Right lobe of liver (tissue), 6 donors: Measurements from ENCODE around the gene PRR36. TPM values are rescaled to one million over a fixed set of nuclear protein-coding genes. Genes with fewer than 3 reads are reported as not detected.

Source experiments
- ATAC-seq, 4 donors: fragments of 200-7000 bp; cut with Tn5 transposase; one replicate each; pipeline ENCODE4 v1.9.1; 2020; ENCODE audit warnings: mild to moderate bottlenecking in 4 of 4, moderate library complexity in 4 of 4
- DNase-seq, 3 donors: peaks; one replicate each; pipeline ENCODE4 v3.0.0-alpha.2; 2020
- H3K27ac ChIP-seq, 3 donors: fragments of 200-600 bp; one replicate each; pipeline ENCODE4 v1.8.0; 2022
- H3K27me3 ChIP-seq, 2 donors: fragments of 200-600 bp; one replicate each; pipeline ENCODE4 v1.8.0; 2022
- H3K36me3 ChIP-seq, 4 donors: fragments of 200-600 bp; sonication (generic) in 1 of 4; one replicate each; pipeline versions ENCODE4 v1.5.1 to v1.8.0; 2017 to 2022; ENCODE audit warnings: control low read depth in 1 of 4
- H3K4me1 ChIP-seq, 4 donors: fragments of 200-600 bp; sonication (generic) in 1 of 4; one replicate each; pipeline versions ENCODE4 v1.5.1 to v1.8.0; 2017 to 2022; ENCODE audit warnings: control low read depth in 1 of 4
- H3K4me3 ChIP-seq, 3 donors: fragments of 200-600 bp; one replicate each; pipeline ENCODE4 v1.8.0; 2022
- H3K9me3 ChIP-seq, 4 donors: fragments of 200-600 bp; sonication (generic) in 1 of 4; one replicate each; pipeline versions ENCODE4 v1.5.1 to v1.8.0; 2017 to 2022; ENCODE audit warnings: control low read depth in 1 of 4
- POLR2A ChIP-seq: fragments of 450-650 bp; IDR thresholded peaks from one replicate; pipeline ENCODE4 v1.6.1; 2017; ENCODE audit warnings: antibody characterized with exemption, mild to moderate bottlenecking
- WGBS: methylation state at CpG from one replicate; pipeline ENCODE4 v1.1.6; 2018; ENCODE audit warnings: low coverage, low lambda C conversion rate; ENCODE audit not compliant: insufficient coverage; ENCODE audit errors: missing lambda C conversion rate; 5-methylcytosine and 5-hydroxymethylcytosine counted together
- intact Hi-C, 2 donors: fragments of 100-400 bp; cut with DNase I; formaldehyde crosslinking; loops; one replicate each; pipeline versions ENCODE4 v1.11.2 to v1.14.1; 2022
- total RNA-seq, 6 experiments: library from RNA; depleted of rRNA in 2 of 6; stranded (reverse); fragments of >200 nt in 2 of 6; fragmentation: NEBNext Ultra II Directional in 3 of 6; extraction: Animal tissue kit (Norgen Biotek cat#: 25700) in 3 of 6; gene quantifications; one replicate each; pipeline versions ENCODE4 v1.1.0 to v1.2.4, GENCODE V29; 2016 to 2023
- TF ChIP-seq, protein P1 (sequence below), 4 donors: fragments of 200-600 bp in 3 of 4; fragments of 450-650 bp in 1 of 4; IDR thresholded peaks; one replicate each; pipeline versions ENCODE4 v1.5.1 to v1.8.0; 2016 to 2022; ENCODE audit warnings: antibody characterized with exemption in 4 of 4, mild to moderate bottlenecking in 2 of 4
- donor health status: DM: no; HTN: yes; CAD: no.
- donor health status: DM: no; HTN: no; CAD: no.
- donor health status: DM: no; HTN: no; CAD: no.
- donor health status: DM: no; HTN: yes; CAD: no.
- donor health status: DM: no; HTN: yes; CAD: no.

PRR36 gene
- total RNA-seq, 6 experiments from 2014 or later, result 0.07 to 0.37 (median 0.12) TPM; not detected in 2

DNA sequence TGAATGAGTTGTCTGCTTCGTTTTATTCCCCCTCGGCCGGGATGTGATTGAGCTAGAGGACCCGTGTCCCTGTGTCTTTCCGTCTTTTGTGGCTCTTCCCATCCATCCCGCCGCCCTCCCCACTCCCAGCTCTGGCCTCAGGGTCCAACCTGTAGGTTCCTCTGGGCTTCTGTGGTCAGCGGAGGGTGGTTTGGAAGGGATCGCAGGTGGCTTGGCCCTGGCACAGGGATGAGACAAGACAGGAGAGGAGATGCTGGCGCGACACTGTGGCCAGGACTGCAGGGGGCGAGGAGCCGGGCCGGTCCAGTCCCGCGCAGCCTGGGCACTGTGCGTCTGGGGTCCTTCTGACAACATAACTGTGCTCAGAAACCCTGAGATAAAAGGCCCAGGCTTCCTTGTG lies 42.2 kb downstream of the PRR36 start:
- intact Hi-C loops, result no loop called here
- H3K4me3 ChIP-seq, result no peak overlapping the region
- DNase-seq (peak in 1 of 3 donors; percentile 50), ATAC-seq (no peak)
- H3K4me1 ChIP-seq, result no peaks in the 10 kb centered on the region
- no peak overlapping the region for H3K27ac ChIP-seq
- no peaks in the 10 kb centered on the region for H3K27me3 ChIP-seq
- WGBS, result 88% methylated on average over 10 of the region's 17 CpGs
- no peaks in the 10 kb centered on the region for H3K9me3 ChIP-seq
- no peaks in the 10 kb centered on the region for H3K36me3 ChIP-seq
- TF ChIP-seq POLR2A, result no peak
- TF ChIP-seq, protein P1, sequence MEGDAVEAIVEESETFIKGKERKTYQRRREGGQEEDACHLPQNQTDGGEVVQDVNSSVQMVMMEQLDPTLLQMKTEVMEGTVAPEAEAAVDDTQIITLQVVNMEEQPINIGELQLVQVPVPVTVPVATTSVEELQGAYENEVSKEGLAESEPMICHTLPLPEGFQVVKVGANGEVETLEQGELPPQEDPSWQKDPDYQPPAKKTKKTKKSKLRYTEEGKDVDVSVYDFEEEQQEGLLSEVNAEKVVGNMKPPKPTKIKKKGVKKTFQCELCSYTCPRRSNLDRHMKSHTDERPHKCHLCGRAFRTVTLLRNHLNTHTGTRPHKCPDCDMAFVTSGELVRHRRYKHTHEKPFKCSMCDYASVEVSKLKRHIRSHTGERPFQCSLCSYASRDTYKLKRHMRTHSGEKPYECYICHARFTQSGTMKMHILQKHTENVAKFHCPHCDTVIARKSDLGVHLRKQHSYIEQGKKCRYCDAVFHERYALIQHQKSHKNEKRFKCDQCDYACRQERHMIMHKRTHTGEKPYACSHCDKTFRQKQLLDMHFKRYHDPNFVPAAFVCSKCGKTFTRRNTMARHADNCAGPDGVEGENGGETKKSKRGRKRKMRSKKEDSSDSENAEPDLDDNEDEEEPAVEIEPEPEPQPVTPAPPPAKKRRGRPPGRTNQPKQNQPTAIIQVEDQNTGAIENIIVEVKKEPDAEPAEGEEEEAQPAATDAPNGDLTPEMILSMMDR (IDR thresholded peaks at IDR 0.05), result no peak

GRCh38 chr19:7831452-7831851 lies 42.7 kb downstream of the PRR36 start:
- intact Hi-C loops, result no loop called here
- no peaks in the 10 kb centered on the region for H3K27me3 ChIP-seq
- ATAC-seq (no peak), DNase-seq (peak in 1 of 3 donors; percentile 42)
- H3K9me3 ChIP-seq, result no peaks in the 10 kb centered on the region
- H3K4me3 ChIP-seq, result no peak overlapping the region
- no peak overlapping the region for H3K27ac ChIP-seq
- H3K4me1 ChIP-seq, result no peaks in the 10 kb centered on the region
- 53% methylated on average over 8 of the region's 10 CpGs for WGBS
- no peak for TF ChIP-seq POLR2A
- TF ChIP-seq, protein P1 (IDR thresholded peaks at IDR 0.05), result no peak
- H3K36me3 ChIP-seq, result no peaks in the 10 kb centered on the region

DNA sequence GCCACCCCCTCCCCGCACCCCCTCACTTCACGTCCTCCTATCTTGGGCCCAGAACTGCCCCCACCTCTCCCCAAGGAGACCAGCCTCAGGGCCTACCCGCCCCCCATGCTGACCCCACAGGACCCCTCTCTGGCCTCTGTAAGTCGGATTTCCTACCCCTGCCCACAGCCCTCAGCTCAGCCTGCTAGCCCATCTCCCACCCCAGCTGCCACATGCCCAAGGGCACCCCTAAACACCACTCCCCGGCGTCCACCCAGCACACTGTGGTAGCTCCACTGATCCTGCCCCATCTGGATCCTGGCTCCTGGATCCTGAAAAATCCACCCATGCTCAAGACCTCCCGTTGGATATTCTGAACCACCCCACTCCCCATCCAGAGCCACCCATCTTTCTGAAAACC lies 43.4 kb downstream of the PRR36 start:
- Histone ChIP-seq H3K9me3 (no peaks in the 10 kb centered on the region), H3K27ac (no peak overlapping the region), H3K27me3 (no peaks in the 10 kb centered on the region), H3K4me1 (no peaks in the 10 kb centered on the region), H3K4me3 (peak overlapping the region in 1 of 3 donors; percentile 76), H3K36me3 (no peaks in the 10 kb centered on the region)
- intact Hi-C loops, result no loop called here
- WGBS, result 45% methylated on average over 6 of the region's 7 CpGs
- ATAC-seq (no peak), DNase-seq (peak in 1 of 3 donors; percentile 49)
- TF ChIP-seq, protein P1 (IDR thresholded peaks at IDR 0.05), result no peak
- no peak for TF ChIP-seq POLR2A

DNA sequence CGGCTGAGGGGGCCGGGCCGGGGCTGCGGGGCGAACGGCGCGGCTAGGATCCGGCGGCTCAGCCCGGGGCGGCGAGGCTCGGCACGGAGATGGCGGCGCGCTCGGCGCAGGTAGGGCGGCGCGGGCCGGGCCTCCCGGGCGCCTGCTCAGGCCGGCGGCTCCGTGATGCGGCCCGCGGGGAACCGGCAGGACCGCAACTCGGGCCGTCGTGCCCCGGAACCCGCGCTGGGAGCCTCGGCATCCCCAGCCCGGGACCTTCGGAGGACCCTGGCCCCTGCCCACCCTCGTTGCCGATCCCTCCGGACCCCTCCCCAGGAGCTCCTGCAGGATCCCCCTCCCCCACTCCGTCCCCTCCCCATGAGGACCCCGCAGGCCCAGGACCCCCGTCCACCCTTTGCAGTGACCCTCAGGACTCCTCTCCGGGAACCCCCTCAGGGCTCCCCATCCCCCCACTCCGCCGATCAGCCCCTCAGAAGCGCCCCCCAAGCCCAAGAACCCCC lies 43.9 kb downstream of the PRR36 start:
- 0% methylated on average over 2 of the region's 53 CpGs for WGBS
- H3K9me3 ChIP-seq, result no peaks in the 10 kb centered on the region
- ATAC-seq, result no peak
- no peaks in the 10 kb centered on the region for H3K36me3 ChIP-seq
- no peaks in the 10 kb centered on the region for H3K4me1 ChIP-seq
- peak overlapping the region; percentile 51 to 76 (median 55) for H3K4me3 ChIP-seq
- intact Hi-C loops, result no loop called here
- H3K27me3 ChIP-seq, result no peaks in the 10 kb centered on the region
- no peak overlapping the region for H3K27ac ChIP-seq
- no peak for TF ChIP-seq POLR2A
- TF ChIP-seq, protein P1 (IDR thresholded peaks at IDR 0.05), result no peak
- peak in 2 of 3 donors; percentile 45 to 67 for DNase-seq
